Neural progenitor cell (in vitro differentiated cells): ENCODE data around the gene EXOC6B.
A peak's percentile ranks its signal among the peaks of the same experiment; 100 is the strongest.

Experiments
- CTCF ChIP-seq: fragments of 200-600 bp; sonication (generic); IDR thresholded peaks from 2 replicates; pipeline ENCODE4 v1.5.1; 2017; ENCODE audit warnings: antibody characterized with exemption, mild to moderate bottlenecking
- EZH2 ChIP-seq: fragments of 200-600 bp; sonication (generic); IDR thresholded peaks from 2 replicates; pipeline ENCODE4 v1.6.1; 2017; ENCODE audit warnings: antibody characterized with exemption, mild to moderate bottlenecking, moderate library complexity
- EZH2phosphoT487 ChIP-seq: fragments of 200-600 bp; sonication (generic); IDR thresholded peaks from 2 replicates; pipeline ENCODE4 v1.6.1; 2017; ENCODE audit warnings: antibody characterized with exemption

DNA sequence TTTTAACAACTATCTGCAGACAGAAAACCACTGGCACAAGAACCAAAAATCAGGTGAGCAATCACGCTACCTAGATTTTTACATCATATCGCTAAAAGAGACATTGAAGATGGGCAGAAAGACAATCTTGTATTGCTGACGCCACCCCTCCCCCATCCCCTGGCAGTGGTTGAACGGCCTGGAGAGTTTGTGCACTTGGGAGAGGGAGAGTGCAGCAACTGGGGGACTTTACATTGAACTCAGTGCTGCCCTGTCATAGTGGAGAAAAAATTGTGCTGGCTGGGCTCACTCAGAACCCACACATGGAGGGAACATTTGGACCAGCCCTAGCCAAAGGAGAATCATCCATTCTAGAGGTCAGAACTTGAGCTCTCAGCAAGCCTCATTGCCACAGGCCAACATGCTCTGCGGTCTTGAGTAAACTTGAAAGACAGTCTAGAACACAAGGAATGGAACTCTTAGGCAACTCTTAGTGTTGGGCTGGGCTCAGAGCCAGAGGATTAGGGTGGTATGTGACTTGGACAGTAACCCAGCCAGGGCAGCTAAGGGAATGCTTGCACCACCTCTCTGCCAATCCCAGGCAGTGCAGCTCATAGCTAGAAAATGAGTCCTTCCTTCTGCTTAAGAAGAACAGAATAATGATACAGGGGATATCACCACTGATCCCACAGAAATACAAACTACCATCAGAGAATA is 458.2 kb downstream of the EXOC6B start:
- TF ChIP-seq CTCF: peak; percentile 40
- TF ChIP-seq EZH2: no peak
- no peak for TF ChIP-seq EZH2phosphoT487
